NCI-H128 (cell line): ENCODE results near the gene CHST12.

Experiments used
- DNase-seq: peaks from one replicate; lab custom pipeline; 2025; ENCODE audit not compliant: unreplicated experiment; lab: John Stamatoyannopoulos, UW

CHST12 gene

GRCh38 chr7:2433713-2434550, 30.5 kb downstream of the CHST12 start:
- DNase-seq, result no peak

- DNase-seq, result no peak
Measured at GRCh38 chr7:2435146-2435545, 31.7 kb downstream of the CHST12 start.

GRCh38 chr7:2436341-2437104, 33.1 kb downstream of the CHST12 start:
- no peak for DNase-seq

- no peak for DNase-seq
Measured at GRCh38 chr7:2437136-2437535, 33.7 kb downstream of the CHST12 start.

GRCh38 chr7:2437537-2438148, 34.2 kb downstream of the CHST12 start:
- no peak for DNase-seq

GRCh38 chr7:2438186-2438585, 34.8 kb downstream of the CHST12 start:
- no peak for DNase-seq

- no peak for DNase-seq
Measured at GRCh38 chr7:2438775-2439174, 35.4 kb downstream of the CHST12 start.

GRCh38 chr7:2440608-2441245, 37.3 kb downstream of the CHST12 start:
- DNase-seq, result no peak

- no peak for DNase-seq
Measured at GRCh38 chr7:2441430-2442058, 38.1 kb downstream of the CHST12 start.

GRCh38 chr7:2443491-2443890, 40.1 kb downstream of the CHST12 start:
- DNase-seq, result no peak

- no peak for DNase-seq
Measured at GRCh38 chr7:2444476-2444875, 41.1 kb downstream of the CHST12 start.

GRCh38 chr7:2445047-2445446, 41.6 kb downstream of the CHST12 start:
- no peak for DNase-seq

GRCh38 chr7:2445898-2446555, 42.6 kb downstream of the CHST12 start:
- DNase-seq, result no peak

- no peak for DNase-seq
Measured at GRCh38 chr7:2446676-2447075, 43.3 kb downstream of the CHST12 start.

GRCh38 chr7:2450198-2451107, 47.0 kb downstream of the CHST12 start:
- DNase-seq, result no peak

GRCh38 chr7:2451171-2452073, 48.0 kb downstream of the CHST12 start:
- DNase-seq, result peak; percentile 57

- DNase-seq, result no peak
Measured at GRCh38 chr7:2452074-2452507, 48.7 kb downstream of the CHST12 start.

GRCh38 chr7:2452643-2453270, 49.3 kb downstream of the CHST12 start:
- no peak for DNase-seq
